Ramos (cell line): ENCODE data around the gene SLC6A13.
"Not testable (repeated sequence)": the region's sequence is repeated elsewhere in the genome, so short reads cannot be mapped to it uniquely, and the experiment has no call there.

ENCODE experiments used
- in situ Hi-C: fragments of 300-500 bp; cut with MboI; formaldehyde crosslinking; loops from one replicate; pipeline ENCODE4 v1.14.3; 2022; ENCODE audit warnings: low sequenced_read_pairs; ENCODE audit not compliant: unreplicated experiment

SLC6A13 gene

DNA sequence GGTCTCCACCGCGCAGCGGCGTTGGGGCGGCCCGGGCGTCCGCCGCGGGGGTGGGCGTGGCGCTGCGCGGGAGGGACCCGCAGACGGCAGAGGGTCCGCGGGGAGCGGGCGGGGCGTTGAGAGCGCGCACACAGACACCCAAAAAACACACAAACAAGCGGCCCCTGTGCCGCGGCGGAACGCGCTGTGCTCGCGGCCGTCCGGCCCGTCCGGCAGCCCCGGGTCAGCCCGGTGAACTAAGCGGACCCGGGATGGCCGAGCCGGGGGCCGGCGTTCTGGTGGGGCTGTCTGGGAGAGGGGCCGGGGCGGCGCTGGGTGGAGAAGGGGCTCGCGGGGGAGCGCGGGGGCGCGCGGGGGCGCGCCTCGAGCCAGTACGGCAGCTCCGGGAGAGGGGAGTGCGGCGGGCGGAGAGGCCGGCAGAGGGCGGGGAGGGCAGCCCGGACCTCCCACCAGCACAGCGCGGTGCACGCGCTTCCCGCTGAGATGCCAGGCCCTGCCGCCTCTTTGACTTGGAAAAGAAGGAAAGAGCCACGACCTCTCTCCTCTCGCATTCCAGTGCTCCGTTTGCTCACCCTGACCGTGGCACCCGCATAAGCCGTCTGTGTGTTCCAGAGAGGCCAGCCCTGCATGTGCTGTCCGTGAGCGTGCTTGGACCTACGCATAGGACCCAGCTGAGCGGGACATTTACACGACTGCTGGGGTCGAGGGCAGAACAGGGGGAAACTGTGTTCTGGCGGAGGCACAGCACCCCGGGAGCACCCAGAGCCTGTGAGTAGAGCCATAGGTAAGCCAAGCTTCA lies 59.0 kb downstream of the SLC6A13 start:
- in situ Hi-C loops, result no loop called here

DNA sequence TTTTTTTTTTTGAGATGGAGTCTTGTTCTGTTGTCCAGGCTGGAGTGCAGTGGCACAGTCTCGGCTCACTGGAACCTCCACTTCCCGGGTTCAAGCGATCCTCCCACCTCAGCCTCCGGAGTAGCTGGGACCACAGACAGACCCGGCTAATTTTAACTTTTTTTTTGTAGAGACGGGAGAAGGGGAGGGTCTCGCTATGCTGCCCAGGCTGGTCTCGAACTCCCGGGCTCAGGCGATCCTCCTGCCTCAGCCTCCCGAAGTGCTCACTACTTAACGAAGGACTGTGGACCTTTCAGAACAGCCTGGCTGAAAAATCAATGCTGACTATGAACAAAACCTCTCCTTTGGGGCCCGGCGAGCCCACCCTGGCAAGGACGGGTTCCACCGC lies 59.6 kb downstream of the SLC6A13 start:
- in situ Hi-C loops, result no loop called here

DNA sequence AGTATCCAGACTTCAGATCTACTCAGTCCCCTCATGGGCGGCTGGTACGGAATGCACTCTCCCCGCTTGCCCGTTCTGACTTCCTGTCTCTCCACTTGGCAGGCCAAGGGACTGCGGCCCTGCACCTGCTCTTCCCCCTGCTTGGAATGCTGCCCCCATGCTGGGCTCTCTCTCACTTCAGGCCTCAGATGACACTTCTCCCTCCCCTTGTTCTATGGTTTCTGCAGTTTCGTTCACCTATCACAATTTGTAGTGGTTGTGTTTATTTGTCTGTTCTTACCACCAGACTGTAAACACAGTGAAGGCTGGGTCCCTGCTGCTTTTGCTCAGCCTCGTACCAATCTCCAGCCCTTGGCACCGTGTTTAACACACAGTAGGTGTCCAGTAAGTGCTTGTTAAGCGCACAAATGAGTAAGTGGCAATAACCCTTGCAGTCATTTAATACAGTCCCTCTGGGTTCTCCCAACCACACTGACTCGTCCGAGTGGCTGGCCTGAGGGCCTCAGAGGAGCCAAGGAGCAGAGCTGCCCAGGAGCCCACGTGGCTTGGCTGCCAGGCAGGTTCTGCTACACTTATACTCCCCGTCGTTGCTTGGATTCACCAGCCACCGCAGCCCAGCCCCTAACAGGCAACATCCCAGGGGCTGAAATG lies 60.4 kb downstream of the SLC6A13 start:
- in situ Hi-C loops, result no loop called here

DNA sequence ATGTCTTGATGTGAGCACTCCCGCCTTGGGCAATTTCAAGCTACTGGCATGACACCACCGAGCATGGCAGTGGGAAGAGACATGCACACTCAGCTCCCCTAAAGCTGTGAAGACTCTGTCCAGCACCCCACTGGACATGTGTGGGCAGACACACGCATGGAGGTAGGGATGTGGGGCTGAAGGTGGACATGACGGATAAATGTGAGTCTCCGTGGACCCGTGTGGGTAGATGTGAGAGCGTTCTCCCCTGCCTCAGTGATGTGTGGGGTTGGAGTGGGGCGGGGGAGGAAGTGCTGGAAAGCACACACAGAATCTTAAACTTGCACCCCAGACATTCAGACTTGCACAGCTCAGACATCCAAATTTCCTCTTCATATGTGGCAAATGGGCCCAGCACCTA lies 61.3 kb downstream of the SLC6A13 start:
- in situ Hi-C loops, result no loop called here

DNA sequence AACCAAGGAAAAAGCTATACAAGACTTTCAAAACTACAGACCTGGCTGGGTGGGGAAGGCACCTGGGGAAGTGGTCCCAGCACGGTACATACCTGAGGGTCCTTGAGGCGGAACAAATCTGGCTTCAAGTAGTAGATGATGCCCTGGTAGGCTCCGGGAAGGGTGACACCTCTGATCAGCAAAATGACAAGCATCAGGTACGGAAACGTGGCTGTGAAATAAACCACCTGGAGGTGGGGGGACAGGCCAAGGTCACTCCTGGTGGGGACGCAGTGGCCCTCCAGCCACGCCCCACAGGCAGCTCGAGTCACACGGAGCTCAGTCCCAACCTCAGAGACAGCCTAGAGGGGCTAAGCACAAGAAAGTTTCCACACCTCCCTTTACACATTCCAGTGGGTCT lies 63.9 kb downstream of the SLC6A13 start:
- in situ Hi-C loops, result no loop called here

DNA sequence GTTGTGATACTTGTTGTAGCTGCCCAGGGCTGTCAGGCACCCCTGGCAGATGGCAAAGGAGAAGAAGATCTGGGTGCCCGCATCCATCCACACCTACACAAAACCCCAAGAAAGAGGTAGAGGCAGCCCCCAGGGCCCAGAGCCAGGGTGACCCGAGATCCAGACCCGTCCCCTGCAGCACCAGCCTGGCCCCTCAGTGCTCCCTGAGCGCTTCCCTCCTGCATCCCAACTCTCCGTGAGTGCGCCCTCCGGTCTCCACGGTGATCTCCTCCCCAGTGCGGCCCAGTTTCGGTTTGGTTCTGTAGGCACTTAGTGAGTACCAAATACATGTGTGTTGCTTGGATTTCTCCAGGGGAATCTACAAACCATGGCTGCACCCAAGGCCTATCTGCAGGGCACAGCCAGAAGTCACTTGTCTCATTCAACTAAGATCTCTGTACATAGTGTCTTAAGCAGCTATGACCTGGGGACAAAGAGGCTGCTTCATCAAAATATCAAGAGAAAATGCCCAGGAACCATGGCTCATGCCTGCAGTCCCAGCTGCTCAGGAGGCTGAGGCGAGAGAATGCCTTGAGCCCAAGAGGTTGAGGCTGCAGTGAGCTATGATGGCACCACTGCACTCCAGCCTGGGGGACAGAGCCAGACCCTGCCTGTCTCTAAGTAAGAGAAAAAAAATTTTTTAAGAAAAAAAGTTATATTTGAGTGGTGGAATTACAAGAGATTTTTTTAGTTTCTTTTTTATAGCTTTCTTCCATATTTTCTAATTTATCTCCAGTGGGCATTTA lies 64.5 kb downstream of the SLC6A13 start:
- in situ Hi-C loops, result no loop called here

DNA sequence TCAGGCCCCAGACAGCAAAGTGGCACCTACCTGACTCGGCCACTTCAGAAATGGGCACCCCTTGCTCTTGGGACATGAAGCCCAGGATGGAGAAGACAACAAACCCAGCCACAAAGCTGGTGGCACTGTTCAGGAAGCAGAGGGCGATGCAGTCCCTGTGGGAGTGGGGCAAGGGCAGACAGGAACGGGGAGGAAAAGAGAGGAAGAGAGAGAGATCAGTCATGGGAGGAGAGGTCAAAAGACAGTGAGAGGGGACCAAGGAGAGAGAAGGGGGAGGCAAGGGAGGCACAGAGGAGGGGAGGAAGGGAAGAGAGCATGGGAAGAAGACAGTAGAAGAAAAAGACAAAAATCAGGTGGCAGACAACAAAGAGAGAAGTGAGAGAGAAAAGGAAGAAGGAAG lies 65.3 kb downstream of the SLC6A13 start:
- in situ Hi-C loops, result no loop called here

DNA sequence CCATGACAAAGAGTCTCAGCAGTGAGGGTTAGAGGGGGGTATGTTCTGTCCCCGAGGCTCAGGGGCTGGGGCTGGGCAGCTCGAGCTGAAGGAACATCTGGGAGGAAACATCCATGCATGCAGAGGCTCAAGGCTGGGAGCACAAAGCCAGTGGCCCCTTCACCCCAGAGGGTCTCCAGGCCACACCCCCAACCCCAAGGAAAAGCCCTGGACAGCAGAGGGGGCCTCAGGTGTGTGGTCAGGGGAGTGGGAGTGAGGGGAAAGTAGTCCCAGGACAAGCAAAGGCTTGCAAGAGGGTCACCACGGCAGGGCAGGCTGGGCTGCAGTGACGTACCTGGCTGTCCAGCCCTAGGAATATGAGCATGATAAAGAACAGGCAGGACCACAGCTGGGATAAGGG lies 66.2 kb downstream of the SLC6A13 start:
- in situ Hi-C loops, result no loop called here

DNA sequence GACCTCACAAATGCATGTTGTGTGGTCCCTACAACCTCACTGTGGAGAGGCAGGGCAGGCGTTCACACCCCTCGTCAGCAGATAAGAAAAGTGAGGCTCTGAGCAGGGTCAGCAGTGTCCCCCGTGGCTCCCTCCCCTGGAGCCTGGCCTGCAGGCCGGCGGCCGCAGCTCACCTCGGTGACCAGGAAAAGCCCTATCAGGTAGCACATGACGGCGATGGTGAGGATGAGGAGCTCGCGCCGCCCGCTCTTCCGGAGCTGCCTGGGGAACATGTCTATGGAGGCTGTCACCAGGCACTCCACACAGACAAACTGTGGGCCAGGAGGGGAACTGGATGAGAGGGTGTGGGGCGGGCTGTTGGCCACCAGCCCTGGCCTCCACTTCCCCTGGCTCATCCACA lies 66.7 kb downstream of the SLC6A13 start:
- in situ Hi-C loops, result no loop called here

DNA sequence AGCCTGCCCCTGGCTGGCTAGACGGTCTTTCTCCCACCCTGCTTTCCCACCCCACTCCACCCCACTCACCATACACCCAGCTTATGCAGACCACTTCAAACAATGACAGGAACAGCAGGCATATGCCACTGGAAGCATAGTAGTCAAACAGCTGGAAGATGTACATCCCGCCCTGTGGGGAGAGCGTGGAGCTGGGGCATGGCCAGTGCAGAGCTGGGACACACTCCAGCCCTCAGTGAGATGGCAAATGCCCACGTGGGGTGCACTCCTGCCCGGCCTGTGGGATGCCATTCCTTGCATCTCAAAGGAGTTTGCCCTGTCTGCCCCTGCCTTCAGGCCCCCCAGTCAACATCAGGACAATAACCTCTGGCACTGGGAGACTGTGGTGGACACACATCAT lies 67.5 kb downstream of the SLC6A13 start:
- in situ Hi-C loops, result no loop called here

DNA sequence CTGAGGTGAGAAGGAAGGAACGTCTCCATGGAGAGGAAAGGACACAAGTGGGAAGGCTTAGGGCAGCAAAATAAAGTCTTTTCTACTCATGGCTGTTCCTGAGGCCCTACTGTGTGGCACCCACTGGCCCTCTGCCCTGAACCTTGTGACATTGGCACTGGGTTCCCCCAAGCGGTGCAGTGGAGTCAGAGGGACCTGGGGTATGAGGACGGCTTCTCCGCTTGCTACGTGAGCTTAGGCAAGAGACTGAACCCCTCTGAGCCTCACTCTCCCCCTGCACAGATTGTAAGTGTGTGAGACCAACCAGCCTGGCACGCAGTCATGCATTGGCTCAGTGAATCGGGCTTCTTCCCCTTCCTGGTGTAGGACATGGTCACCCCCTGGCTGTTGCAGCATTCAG lies 68.4 kb downstream of the SLC6A13 start:
- in situ Hi-C loops, result no loop called here

DNA sequence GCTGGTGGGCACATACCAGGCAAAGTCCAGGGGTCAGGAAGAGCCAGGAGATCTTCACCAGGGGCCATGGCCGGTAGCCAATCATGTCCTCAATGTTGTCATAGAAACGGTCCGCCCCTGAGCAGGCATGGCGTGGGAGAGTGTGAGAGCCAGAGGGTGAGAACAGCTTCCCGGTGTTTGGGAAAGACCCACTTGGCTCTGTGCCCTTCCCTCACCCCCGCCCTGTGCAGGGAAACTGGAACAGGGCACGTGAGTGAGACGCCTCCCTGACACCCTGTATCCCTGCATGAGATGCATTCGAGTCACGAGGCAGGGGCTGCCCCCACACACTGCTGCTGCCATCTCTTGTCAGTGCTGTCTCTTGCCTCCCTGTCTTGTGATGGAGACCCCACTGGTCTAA lies 69.4 kb downstream of the SLC6A13 start:
- in situ Hi-C loops, result no loop called here

DNA sequence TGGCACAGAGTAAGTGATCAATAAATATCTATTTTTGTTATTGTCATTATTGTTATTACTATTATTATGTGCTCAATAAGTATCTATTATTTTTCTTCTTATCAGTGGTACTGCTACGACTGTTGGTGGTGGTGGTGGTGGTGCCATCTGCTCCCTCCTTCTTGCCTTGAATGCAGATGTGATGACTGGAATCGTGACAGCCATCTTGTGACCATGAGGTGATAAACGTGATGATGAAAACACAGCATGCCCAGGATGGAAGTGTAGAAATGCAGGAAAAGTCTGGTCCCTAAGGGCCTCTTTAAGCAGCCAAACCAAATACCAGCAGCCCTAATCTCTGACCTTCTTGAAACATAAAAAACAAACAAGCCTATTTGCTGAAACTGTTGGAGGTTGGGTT lies 71.1 kb downstream of the SLC6A13 start:
- in situ Hi-C loops, result no loop called here

DNA sequence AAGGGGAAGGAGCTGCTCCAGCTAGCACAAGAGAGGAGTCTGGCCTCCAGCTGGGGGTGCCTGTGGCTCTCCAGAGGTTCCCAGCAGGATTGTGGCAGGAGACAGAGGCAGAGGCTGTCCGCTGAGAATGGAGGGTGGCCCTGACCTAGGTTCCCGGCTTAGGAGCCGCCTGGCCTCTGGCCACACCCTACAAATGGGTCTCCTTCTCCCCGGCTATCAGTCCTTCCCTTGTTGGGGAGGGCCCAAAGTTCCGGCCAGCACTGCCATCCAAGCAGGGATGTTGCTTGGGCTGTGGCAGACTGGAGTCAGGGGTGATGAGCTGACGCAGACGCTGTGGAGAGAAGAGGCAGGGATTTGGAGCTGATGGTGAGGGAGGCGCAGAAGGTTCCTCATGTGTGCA lies 71.8 kb downstream of the SLC6A13 start:
- in situ Hi-C loops, result no loop called here

DNA sequence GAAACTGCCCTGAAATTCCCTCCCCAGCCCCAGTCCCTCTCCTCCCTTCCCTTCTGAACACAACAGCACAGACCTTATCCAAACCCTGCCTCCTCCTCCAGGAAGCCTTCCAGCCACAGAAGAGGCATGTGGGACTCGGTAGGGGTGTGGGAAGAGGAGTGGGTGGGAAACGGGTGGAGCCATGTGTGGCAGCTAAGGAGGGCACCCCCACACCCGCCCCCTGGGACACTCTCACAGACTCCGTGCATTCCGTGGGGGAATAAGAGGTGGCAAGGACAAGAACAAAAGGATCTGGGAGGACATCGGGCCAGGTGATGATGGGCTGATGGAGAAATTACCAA lies 73.0 kb downstream of the SLC6A13 start:
- in situ Hi-C loops, result no loop called here

DNA sequence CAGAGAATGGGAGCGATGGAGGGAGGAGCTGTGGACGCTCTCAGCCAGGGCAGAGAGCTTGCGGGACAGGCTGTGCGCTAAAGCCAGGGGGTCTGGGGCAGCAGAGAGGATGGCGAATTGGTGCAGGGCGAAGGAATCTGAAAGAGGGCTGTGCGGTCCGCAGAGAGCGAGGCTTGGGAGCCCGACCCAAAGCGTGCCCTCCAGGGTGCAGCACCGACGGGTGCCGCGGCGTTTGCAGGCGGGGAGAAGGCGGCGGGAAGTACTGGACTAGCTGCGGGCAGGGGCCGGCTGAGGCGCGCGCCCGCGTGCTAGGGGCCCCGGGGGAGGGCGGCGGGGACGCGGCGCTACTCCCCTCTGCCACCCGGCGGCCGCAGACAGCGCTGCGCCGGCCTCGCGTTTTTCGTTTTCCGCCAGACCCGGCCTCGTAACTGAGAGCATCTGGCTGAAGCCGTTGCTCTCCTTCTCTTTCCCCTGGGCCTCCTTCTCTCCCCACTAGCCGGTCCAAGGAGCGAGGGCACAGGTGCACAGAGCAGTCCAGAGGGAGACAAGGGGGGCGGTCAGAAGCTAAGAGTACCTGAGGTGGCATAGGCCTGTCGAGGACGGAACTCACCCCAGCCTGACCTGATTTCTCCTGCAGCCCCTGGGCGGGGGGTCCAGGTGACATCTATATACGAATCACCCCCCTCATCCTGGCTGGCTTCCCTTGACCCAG lies 73.6 kb downstream of the SLC6A13 start:
- in situ Hi-C loops, result no loop called here

DNA sequence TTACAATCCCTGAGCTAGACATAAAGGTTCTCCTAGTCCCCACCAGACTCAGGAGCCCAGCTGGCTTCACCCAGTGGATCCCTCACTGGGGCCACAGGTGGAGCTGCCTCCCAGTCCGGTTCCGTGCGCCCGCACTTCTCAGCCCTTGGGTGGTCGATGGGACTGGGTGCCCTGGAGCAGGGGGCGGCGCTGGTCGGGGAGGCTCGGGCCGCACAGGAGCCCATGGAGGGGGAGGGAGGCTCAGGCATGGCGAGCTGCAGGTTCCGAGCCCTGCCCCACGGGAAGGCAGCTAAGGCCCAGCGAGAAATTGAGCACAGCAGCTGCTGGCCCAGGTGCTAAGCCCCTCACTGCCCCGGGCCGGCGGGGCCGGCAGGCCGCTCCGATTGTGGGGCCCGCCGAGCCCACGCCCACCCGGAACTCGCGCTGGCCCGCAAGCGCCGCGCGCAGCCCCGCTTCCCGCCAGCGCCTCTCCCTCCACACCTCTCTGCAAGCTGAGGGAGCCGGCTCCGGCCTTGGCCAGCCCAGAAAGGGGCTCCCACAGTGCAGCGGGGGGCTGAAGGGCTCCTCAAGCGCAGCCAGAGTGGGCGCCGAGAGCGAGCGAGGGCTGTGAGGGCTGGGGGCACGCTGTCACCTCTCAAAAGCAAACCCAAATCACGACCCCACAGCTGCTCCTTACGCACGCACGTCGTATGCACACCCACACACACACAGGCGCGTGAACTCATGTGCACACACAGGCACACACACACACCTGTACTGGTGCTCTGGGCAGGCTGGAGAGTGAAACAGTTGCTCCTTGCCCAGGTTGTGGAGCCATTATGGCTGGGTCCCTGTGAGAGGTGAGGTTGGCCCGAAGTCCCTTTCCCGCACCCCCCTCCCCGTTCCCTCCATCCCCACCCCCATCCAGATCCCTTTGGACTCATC lies 74.4 kb downstream of the SLC6A13 start:
- in situ Hi-C loops, result not testable (repeated sequence)

DNA sequence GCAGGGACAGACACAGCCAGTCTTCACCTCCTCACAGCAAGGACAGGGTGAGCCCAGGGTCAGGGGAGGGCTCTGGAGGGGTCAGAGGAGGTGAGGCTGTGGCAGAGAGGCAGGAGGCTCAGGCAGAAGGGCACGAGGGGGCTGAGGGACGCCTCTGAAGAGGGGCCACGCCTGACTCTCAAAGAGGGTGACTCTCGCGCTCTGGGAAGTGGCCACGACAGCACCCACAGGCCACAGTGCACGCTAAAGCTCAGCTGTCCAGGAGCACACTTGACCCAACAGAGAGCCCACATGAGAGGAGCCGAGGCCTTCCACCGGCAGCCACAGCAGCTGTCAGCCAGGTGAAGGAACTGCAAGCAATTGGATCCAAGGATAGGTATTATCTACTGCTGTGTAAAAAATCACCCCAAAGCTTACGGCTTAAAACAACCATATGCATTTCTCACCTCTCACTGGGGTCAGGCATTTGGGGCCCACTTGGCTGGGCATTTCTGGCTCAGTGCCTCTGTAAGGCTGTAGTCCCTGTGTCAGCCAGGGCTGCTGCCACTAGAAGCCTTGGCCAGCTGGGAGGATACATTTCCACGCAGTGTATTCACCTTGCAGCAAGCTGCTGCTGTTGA lies 76.5 kb downstream of the SLC6A13 start:
- in situ Hi-C loops, result no loop called here

DNA sequence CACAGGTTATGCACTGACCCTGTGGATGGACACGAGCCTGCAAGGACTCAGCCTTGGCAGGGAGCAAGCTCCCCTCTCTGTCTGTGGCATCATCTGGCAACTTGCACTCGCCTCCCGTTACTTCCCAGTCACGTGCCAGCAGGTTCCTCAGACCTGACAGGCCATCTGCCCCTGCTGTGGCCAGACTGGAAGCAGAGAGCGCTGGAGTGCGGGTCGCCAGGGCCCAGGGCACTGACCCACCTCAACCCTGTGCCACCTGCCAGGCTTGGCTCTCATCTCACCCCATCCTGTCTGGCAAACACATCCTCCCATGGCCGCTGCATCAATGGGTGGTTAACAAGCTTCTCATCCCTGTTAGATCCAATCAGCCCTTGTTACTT lies 77.1 kb downstream of the SLC6A13 start:
- in situ Hi-C loops, result no loop called here
